Bronchial epithelial cell (primary cell): ENCODE data around the gene USP16. TPM values are rescaled to one million over a fixed set of nuclear protein-coding genes. Genes with fewer than 3 reads are reported as not detected.
"Not testable (repeated sequence)": the region's sequence is repeated elsewhere in the genome, so short reads cannot be mapped to it uniquely, and the experiment has no call there.

Source experiments
- DNase-seq: peaks from one replicate; pipeline ENCODE4 v3.0.0-alpha.2; 2010; ENCODE audit warnings: low read depth
- FAIRE-seq: peaks from 2 replicates; lab custom pipeline; 2011; peaks lifted over from hg19 to GRCh38; lab: Jason Lieb, UNC
- H3K27me3 ChIP-seq: 2 replicates; pipeline ENCODE4 v1.5.1; 2011; ENCODE audit warnings: low read length; ENCODE audit not compliant: control insufficient read depth, insufficient read depth
- H3K36me3 ChIP-seq: 2 replicates; pipeline ENCODE4 v1.5.1; 2011; ENCODE audit warnings: low read length; ENCODE audit not compliant: control insufficient read depth, insufficient read depth
- H3K4me3 ChIP-seq: 2 replicates; pipeline ENCODE4 v1.5.1; 2011; ENCODE audit warnings: mild to moderate bottlenecking, low read depth, low read length, control low read depth
- total RNA-seq: library from RNA; depleted of rRNA; stranded (reverse); fragments of >200 nt; gene quantifications from 2 replicates; pipeline ENCODE4 v1.2.1, GENCODE V29; 2014
- TF ChIP-seq, protein P1 (sequence below): IDR thresholded peaks from 2 replicates; pipeline ENCODE4 v1.5.1; 2011; ENCODE audit warnings: mild to moderate bottlenecking, moderate library complexity, low read length, control low read depth, inconsistent platforms; ENCODE audit not compliant: insufficient read depth, severe bottlenecking

USP16 gene
- total RNA-seq, 1 donor from 2014 or later, result 32.1 TPM

DNA sequence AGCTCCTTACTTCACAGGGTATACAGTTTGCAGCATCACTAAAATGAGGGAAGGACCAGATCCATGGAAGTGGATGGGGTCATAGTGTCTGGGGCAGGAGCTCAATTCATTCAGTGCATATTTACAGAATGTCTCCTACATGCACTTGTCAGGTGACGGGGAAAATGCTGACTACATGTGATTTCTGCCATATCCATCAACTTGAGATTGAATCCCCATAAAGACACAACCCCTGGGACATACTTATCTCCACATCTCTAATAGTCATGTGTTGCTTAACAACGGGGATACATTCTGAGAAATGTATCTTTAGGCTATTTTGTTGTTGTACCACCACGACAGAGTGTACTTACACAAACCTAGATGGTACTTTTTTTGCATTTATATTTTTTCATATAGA is 17.3 kb upstream of the USP16 start:
- H3K4me3 ChIP-seq, result no peak overlapping the region
- no peaks in the 10 kb centered on the region for H3K27me3 ChIP-seq
- peak; percentile 18 for FAIRE-seq
- TF ChIP-seq, protein P1, sequence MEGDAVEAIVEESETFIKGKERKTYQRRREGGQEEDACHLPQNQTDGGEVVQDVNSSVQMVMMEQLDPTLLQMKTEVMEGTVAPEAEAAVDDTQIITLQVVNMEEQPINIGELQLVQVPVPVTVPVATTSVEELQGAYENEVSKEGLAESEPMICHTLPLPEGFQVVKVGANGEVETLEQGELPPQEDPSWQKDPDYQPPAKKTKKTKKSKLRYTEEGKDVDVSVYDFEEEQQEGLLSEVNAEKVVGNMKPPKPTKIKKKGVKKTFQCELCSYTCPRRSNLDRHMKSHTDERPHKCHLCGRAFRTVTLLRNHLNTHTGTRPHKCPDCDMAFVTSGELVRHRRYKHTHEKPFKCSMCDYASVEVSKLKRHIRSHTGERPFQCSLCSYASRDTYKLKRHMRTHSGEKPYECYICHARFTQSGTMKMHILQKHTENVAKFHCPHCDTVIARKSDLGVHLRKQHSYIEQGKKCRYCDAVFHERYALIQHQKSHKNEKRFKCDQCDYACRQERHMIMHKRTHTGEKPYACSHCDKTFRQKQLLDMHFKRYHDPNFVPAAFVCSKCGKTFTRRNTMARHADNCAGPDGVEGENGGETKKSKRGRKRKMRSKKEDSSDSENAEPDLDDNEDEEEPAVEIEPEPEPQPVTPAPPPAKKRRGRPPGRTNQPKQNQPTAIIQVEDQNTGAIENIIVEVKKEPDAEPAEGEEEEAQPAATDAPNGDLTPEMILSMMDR, result no peak
- peaks cover 1% of the 10 kb centered on the region for H3K36me3 ChIP-seq
- no peak for DNase-seq

DNA sequence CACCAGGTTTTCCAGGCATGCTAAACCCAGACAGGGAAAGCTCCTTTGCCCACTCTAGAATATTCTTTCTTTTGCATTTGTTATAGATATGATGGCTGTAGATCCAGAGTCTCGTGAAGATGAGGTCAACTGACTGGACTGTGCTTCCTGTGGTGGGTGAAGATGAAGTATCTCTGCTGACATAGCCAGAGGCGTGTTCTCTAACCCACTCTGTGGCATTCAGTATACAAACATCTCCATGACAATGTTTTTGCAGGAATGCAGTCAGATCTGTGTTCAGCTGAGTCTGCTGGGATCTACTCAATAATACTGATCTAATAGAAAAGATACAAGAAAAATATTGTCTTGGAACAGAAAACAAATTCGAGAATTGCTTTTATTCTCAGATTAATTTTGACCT is 16.7 kb upstream of the USP16 start:
- FAIRE-seq, result no peak
- DNase-seq, result no peak
- H3K36me3 ChIP-seq, result peaks cover 1% of the 10 kb centered on the region
- H3K27me3 ChIP-seq, result no peaks in the 10 kb centered on the region
- TF ChIP-seq, protein P1, result no peak
- H3K4me3 ChIP-seq, result no peak overlapping the region

DNA sequence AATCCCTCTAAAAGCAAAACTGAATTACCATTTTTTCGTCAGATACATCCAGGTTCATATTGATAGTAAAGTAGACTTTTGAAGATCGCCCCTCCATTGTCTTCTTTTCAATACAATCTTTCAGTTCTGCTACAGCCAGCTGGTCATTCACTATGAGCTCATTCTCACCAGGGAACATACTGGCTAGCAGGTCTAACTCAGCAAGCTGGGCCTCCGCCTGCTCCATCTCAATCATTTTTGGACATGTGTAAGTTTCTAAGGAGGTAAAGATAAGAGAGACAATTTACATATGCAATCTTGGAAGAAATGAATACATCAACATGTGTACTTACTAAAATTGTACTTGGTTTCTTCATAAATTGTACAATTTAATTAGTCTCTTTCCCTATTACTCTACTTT is 16.1 kb upstream of the USP16 start:
- H3K36me3 ChIP-seq, result peaks cover 1% of the 10 kb centered on the region
- no peak for FAIRE-seq
- TF ChIP-seq, protein P1, result no peak
- H3K27me3 ChIP-seq, result no peaks in the 10 kb centered on the region
- H3K4me3 ChIP-seq, result no peak overlapping the region
- DNase-seq, result no peak

DNA sequence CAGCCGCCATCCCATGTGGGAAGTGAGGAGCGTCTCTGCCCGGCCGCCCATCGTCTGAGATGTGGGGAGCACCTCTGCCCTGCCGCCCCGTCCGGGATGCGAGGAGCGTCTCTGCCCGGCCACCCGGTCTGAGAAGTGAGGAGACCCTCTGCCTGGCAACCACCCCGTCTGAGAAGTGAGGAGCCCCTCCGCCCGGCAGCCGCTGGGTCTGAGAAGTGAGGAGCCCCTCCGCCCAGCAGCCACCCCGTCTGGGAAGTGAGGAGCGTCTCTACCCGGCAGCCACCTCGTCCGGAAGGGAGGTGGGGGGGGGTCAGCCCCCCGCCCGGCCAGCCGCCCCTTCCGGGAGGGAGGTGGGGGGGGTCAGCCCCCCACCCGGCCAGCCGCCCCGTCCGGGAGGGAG is 13.2 kb upstream of the USP16 start:
- not testable (repeated sequence) for H3K27me3 ChIP-seq, H3K4me3 ChIP-seq, FAIRE-seq, H3K36me3 ChIP-seq, DNase-seq

DNA sequence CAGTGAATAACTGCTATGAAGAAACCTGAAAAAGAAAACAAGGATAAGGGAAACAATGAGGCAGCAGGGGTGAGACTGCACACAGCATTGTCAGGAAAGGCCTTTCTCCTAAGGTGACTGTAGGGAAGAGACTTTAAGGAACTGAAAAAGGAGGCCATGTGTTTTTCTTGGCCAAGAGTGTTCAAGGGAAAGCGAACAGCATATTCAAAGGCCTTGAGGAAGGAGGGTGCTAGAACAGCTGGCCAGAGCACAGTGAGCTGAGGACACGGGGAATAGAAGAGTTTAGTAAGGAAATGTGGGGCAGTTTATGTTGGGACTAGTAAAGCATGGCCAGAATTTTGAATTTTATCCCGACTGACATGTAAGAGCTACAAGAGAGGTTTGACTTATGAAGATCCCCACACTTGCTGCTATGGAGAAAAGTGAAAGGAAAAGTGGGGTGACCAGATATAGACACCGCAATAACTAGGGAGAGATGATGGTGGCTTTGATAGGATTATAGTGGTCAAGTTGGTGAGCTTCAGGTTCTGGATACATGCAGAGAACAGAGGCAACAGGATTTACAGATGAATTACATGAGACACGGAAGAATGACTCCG is 6.7 kb upstream of the USP16 start:
- Histone ChIP-seq H3K36me3 (no peaks in the 10 kb centered on the region), H3K27me3 (no peaks in the 10 kb centered on the region), H3K4me3 (peak overlapping the region; percentile 71)
- FAIRE-seq (no peak), DNase-seq (no peak)
- TF ChIP-seq, protein P1, result no peak

DNA sequence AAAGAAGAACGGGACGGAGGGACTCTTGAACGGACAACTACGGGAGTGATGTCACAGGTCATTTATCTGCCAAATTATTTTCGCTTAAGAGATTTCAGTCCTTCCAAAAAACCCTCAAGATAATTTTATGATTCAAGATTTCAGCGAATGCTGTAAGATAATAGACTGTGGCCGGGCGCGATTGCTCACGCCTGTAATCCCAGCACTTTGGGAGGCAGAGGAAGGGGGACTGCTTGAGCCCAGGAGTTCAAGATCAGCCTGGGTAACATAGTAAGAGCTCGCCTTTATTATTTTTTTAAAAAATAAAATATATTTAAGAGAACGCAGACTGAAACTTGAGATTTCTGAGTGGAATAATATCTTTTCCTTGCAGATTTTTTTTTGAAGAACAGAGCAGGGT is 5.9 kb upstream of the USP16 start:
- H3K4me3 ChIP-seq, result peak overlapping the region; percentile 71
- no peaks in the 10 kb centered on the region for H3K27me3 ChIP-seq
- FAIRE-seq, result no peak
- no peak for DNase-seq
- no peaks in the 10 kb centered on the region for H3K36me3 ChIP-seq
- TF ChIP-seq, protein P1, result no peak
